Tibial nerve (tissue), 4 donors: ENCODE results near the gene CCNA1.

ENCODE experiments used
- CTCF ChIP-seq, 5 experiments: fragments of 200-600 bp in 3 of 5; fragments of 450-650 bp in 2 of 5; sonication (generic) in 3 of 5; IDR thresholded peaks; one replicate each; pipeline ENCODE4 v1.5.1; 2016 to 2019; ENCODE audit warnings: antibody characterized with exemption in 5 of 5, mild to moderate bottlenecking in 3 of 5, moderate library complexity in 2 of 5
- EP300 ChIP-seq, 2 donors: sonication (generic); formaldehyde crosslinking; IDR thresholded peaks; one replicate each; pipeline ENCODE4 v1.6.1; 2017; ENCODE audit warnings: antibody characterized with exemption in 2 of 2, mild to moderate bottlenecking in 1 of 2
- POLR2A ChIP-seq, 2 donors: fragments of 450-650 bp; IDR thresholded peaks; one replicate each; pipeline ENCODE4 v1.6.1; 2017; ENCODE audit warnings: antibody characterized with exemption in 2 of 2, mild to moderate bottlenecking in 2 of 2, moderate library complexity in 2 of 2

- TF ChIP-seq CTCF (IDR thresholded peaks at IDR 0.05): no peak
- TF ChIP-seq EP300 (IDR thresholded peaks at IDR 0.05): no peak
- no peak for TF ChIP-seq POLR2A (IDR thresholded peaks at IDR 0.05)
Observed at GRCh38 chr13:36432106-36432544, at the start of gene CCNA1.
